Activated naive CD8-positive, alpha-beta T cell treated with anti-CD3 and anti-CD28 coated beads, Interleukin-2, amount 10 ng/mL, durations not matched to agents 7 days and 5 days (primary cell): ENCODE data around the gene CA6. TPM values are rescaled to one million over a fixed set of nuclear protein-coding genes. Genes with fewer than 3 reads are reported as not detected.
"Not testable (repeated sequence)": the region's sequence is repeated elsewhere in the genome, so short reads cannot be mapped to it uniquely, and the experiment has no call there.

Source experiments
- ATAC-seq: fragments of 150-1000 bp; cut with Tn5 transposase; one replicate; pipeline ENCODE4 v1.10.0; 2021; ENCODE audit warnings: low read depth, moderate library complexity
- POLR2A ChIA-PET: fragments of 350-600 bp; sonication (Branson Sonifier 250); formaldehyde crosslinking; loops from one replicate; lab custom pipeline; 2021; ENCODE audit warnings: antibody characterized with exemption; lab: Charles Lee
- DNase-seq: peaks from one replicate; pipeline ENCODE4 v3.0.0; 2021
- H3K27ac Mint-ChIP-seq: one replicate; pipeline ENCODE4 v1.8.0; 2022; ENCODE audit warnings: mild to moderate bottlenecking, mixed read lengths
- H3K27me3 Mint-ChIP-seq: one replicate; pipeline ENCODE4 v1.8.0; 2022; ENCODE audit warnings: mild to moderate bottlenecking, moderate library complexity, mixed read lengths
- H3K36me3 Mint-ChIP-seq: one replicate; pipeline ENCODE4 v1.8.0; 2021; ENCODE audit warnings: mild to moderate bottlenecking, mixed read lengths
- H3K4me1 Mint-ChIP-seq: one replicate; pipeline ENCODE4 v1.8.0; 2021; ENCODE audit warnings: mixed read lengths
- H3K4me3 Mint-ChIP-seq: one replicate; pipeline ENCODE4 v1.8.0; 2022; ENCODE audit warnings: mild to moderate bottlenecking, moderate library complexity, mixed read lengths
- H3K9me3 Mint-ChIP-seq: one replicate; pipeline ENCODE4 v1.8.0; 2021; ENCODE audit warnings: mixed read lengths
- total RNA-seq, 2 experiments: library from RNA; stranded (reverse); gene quantifications; one replicate each; pipeline ENCODE4 v1.2.3, GENCODE V29; 2021

The CA6 gene
- total RNA-seq, 2 experiments from 2014 or later, result 37.3 to 41.8 TPM

- Mint-ChIP-seq H3K9me3 (peaks cover 2% of the 10 kb centered on the region), H3K36me3 (peaks cover 48% of the 10 kb centered on the region), H3K27ac (peak overlapping the region; percentile 79), H3K27me3 (no peaks in the 10 kb centered on the region), H3K4me3 (no peak overlapping the region), H3K4me1 (peaks cover 47% of the 10 kb centered on the region)
- POLR2A ChIA-PET, result interaction anchor here (0.7 to 6.4 kb wide), 6 partner anchors 10 to 94 kb away, joined by 3 to 27 read pairs (median 8); partner anchors contain the start of gene ENO1
- ATAC-seq, result no peak
- DNase-seq, result no peak
These were observed 34.8 kb upstream of the CA6 start for GRCh38 chr1:8910914-8911313.

GRCh38 chr1:8911416-8912309, 34.0 kb upstream of the CA6 start:
- Mint-ChIP-seq H3K4me3 (peak overlapping the region; percentile 10), H3K4me1 (peaks cover 52% of the 10 kb centered on the region)
- POLR2A ChIA-PET, result interaction anchor here (0.7 to 6.4 kb wide), 4 partner anchors 11 to 93 kb away, joined by 3 to 27 read pairs (median 8); no protein-coding TSS in a partner anchor

DNA sequence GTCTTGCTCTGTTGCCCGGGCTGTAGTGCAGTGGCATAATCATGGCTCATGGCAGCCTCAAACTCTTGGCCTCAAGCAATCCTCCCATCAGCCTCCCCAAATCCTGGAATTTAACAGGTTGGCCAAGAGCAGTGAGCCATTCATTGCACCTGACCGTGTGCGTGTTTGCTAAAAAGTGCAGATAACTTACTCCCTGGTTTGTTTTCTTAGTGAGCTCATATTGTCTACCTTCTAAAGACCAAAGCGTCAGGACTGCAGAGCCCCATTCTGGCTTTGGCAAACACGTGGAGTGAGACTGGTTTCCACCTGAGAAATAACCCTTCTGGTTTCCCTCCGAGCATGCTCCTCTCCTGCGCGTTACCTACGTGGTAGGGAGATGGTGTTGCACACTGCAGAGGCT, 32.2 kb upstream of the CA6 start:
- Mint-ChIP-seq H3K36me3 (peaks cover 50% of the 10 kb centered on the region), H3K27ac (peak overlapping the region; percentile 51), H3K4me1 (peaks cover 47% of the 10 kb centered on the region), H3K9me3 (peaks cover 2% of the 10 kb centered on the region), H3K4me3 (no peak overlapping the region), H3K27me3 (no peaks in the 10 kb centered on the region)
- ATAC-seq (no peak), DNase-seq (no peak)
- POLR2A ChIA-PET, result interaction anchor here (0.7 to 2.7 kb wide), 7 partner anchors 12 to 212 kb away, joined by 3 to 9 read pairs (median 4); no protein-coding TSS in a partner anchor

More at GRCh38 chr1:8911416-8912309, 34.0 kb upstream of the CA6 start:
- H3K9me3 Mint-ChIP-seq, result peaks cover 2% of the 10 kb centered on the region
- H3K36me3 Mint-ChIP-seq, result peaks cover 52% of the 10 kb centered on the region
- no peak for DNase-seq
- H3K27me3 Mint-ChIP-seq, result no peaks in the 10 kb centered on the region
- peak overlapping the region; percentile 79 for H3K27ac Mint-ChIP-seq
- no peak for ATAC-seq

DNA sequence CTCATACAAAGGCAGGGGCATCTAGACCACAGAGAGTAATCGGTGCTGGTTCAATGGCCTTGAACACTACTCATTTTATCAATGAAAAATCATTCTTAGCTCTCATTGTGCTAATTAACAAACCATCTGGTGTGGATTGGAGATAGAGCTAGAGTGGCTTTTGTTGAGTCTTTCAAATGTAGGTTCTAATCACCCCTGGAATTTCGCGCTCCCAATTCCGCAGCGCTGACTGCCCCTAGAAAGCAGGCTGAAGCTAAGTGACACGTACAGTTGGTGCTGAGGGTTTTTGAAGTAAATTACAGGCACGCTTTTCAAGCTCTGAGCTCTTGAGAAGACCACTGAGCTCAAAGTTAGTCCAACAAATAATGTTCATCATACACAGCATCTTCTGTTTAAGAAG, 31.2 kb upstream of the CA6 start:
- H3K27ac Mint-ChIP-seq, result no peak overlapping the region
- peaks cover 52% of the 10 kb centered on the region for H3K36me3 Mint-ChIP-seq
- H3K4me3 Mint-ChIP-seq, result no peak overlapping the region
- peaks cover 2% of the 10 kb centered on the region for H3K9me3 Mint-ChIP-seq
- POLR2A ChIA-PET, result interaction anchor here (0.9 to 17.0 kb wide), 9 partner anchors 11 to 91 kb away, joined by 3 to 907 read pairs (median 4); partner anchors contain the start of gene ENO1
- peaks cover 52% of the 10 kb centered on the region for H3K4me1 Mint-ChIP-seq
- DNase-seq (no peak), ATAC-seq (no peak)
- no peaks in the 10 kb centered on the region for H3K27me3 Mint-ChIP-seq

- Mint-ChIP-seq H3K36me3 (peaks cover 58% of the 10 kb centered on the region), H3K9me3 (no peaks in the 10 kb centered on the region), H3K4me3 (peak overlapping the region; percentile 52), H3K27ac (peak overlapping the region; percentile 27), H3K4me1 (peaks cover 51% of the 10 kb centered on the region), H3K27me3 (no peaks in the 10 kb centered on the region)
- ATAC-seq (no peak), DNase-seq (no peak)
- POLR2A ChIA-PET, result interaction anchor here (1.6 to 17.0 kb wide), 4 partner anchors 37 to 74 kb away, joined by 7 to 907 read pairs (median 10); partner anchors contain the start of gene ENO1
These were observed 30.2 kb upstream of the CA6 start for GRCh38 chr1:8915446-8915845.

DNA sequence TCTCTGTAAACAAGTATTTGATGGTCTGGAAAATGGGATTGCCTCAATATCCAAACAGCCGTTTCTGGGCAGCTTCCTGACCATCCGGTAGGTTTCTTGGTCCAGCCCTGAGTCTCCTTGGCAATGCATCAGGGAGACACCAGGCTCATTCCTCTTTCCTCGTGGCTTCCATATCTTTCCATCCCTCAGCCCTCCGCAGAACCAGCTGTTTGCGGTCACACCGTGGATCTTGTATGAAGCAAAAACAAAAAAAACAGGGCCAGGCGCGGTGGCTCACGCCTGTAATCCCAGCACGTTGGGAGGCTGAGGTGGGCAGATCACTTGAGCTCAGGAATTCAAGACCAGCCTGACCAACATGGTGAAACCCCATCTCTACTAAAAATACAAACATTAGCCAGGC, 28.1 kb upstream of the CA6 start:
- Mint-ChIP-seq H3K4me1 (peaks cover 56% of the 10 kb centered on the region), H3K36me3 (peaks cover 46% of the 10 kb centered on the region), H3K27ac (peak overlapping the region; percentile 84), H3K4me3 (peak overlapping the region; percentile 83)
- DNase-seq, H3K27me3 Mint-ChIP-seq, H3K9me3 Mint-ChIP-seq, ATAC-seq: not testable (repeated sequence)
- POLR2A ChIA-PET, result interaction anchor here (0.7 to 18.5 kb wide), 11 partner anchors 9 to 622 kb away, joined by 3 to 907 read pairs (median 19); partner anchors contain the start of genes CA6, ENO1 and SLC25A33

- POLR2A ChIA-PET, result interaction anchor here (1.0 to 18.5 kb wide), 8 partner anchors 20 to 64 kb away, joined by 3 to 907 read pairs (median 88); partner anchors contain the start of genes CA6 and ENO1
- H3K27me3 Mint-ChIP-seq, result no peaks in the 10 kb centered on the region
- H3K9me3 Mint-ChIP-seq, result peaks cover 5% of the 10 kb centered on the region
- ATAC-seq, result no peak
- H3K27ac Mint-ChIP-seq, result no peak overlapping the region
- H3K36me3 Mint-ChIP-seq, result peaks cover 13% of the 10 kb centered on the region
- DNase-seq, result peak; percentile 63
- peaks cover 29% of the 10 kb centered on the region for H3K4me1 Mint-ChIP-seq
- H3K4me3 Mint-ChIP-seq, result no peak overlapping the region
These were observed 22.7 kb upstream of the CA6 start for GRCh38 chr1:8922962-8923361.

GRCh38 chr1:8925406-8925805, 20.3 kb upstream of the CA6 start:
- Mint-ChIP-seq H3K36me3 (peaks cover 6% of the 10 kb centered on the region), H3K9me3 (peaks cover 5% of the 10 kb centered on the region), H3K4me3 (no peak overlapping the region), H3K4me1 (peaks cover 28% of the 10 kb centered on the region), H3K27ac (no peak overlapping the region), H3K27me3 (no peaks in the 10 kb centered on the region)
- ATAC-seq, result no peak
- no peak for DNase-seq
- POLR2A ChIA-PET, result interaction anchor here (0.9 to 18.5 kb wide), 13 partner anchors 8 to 108 kb away, joined by 3 to 907 read pairs (median 6); partner anchors contain the start of genes CA6, ENO1 and RERE

DNA sequence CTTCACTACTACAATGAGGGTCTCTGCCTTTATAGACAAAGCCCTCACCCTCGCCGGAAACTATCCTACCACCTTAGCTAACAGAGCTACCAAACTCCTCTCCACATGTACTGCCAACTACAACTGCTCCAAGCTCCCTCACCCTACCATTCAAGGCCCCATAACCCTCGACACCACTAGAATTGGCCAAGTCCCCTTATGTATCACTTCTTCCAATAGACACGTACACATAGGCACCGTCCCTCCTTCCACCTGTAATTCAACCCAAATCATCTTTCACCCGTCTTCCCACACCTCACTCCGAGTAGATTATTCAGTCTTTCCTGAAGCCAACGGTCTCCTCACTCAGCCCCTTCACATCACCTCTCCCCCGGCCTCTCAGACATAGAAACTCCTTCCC, 19.7 kb upstream of the CA6 start:
- POLR2A ChIA-PET, result interaction anchor here (0.5 to 18.5 kb wide), 15 partner anchors 8 to 108 kb away, joined by 3 to 907 read pairs (median 6); partner anchors contain the start of genes CA6, ENO1 and RERE
- Mint-ChIP-seq H3K27me3 (no peaks in the 10 kb centered on the region), H3K4me3 (no peak overlapping the region), H3K36me3 (peaks cover 8% of the 10 kb centered on the region), H3K27ac (no peak overlapping the region), H3K4me1 (peaks cover 24% of the 10 kb centered on the region), H3K9me3 (peaks cover 5% of the 10 kb centered on the region)
- DNase-seq, result no peak
- peak; percentile 5 for ATAC-seq

DNA sequence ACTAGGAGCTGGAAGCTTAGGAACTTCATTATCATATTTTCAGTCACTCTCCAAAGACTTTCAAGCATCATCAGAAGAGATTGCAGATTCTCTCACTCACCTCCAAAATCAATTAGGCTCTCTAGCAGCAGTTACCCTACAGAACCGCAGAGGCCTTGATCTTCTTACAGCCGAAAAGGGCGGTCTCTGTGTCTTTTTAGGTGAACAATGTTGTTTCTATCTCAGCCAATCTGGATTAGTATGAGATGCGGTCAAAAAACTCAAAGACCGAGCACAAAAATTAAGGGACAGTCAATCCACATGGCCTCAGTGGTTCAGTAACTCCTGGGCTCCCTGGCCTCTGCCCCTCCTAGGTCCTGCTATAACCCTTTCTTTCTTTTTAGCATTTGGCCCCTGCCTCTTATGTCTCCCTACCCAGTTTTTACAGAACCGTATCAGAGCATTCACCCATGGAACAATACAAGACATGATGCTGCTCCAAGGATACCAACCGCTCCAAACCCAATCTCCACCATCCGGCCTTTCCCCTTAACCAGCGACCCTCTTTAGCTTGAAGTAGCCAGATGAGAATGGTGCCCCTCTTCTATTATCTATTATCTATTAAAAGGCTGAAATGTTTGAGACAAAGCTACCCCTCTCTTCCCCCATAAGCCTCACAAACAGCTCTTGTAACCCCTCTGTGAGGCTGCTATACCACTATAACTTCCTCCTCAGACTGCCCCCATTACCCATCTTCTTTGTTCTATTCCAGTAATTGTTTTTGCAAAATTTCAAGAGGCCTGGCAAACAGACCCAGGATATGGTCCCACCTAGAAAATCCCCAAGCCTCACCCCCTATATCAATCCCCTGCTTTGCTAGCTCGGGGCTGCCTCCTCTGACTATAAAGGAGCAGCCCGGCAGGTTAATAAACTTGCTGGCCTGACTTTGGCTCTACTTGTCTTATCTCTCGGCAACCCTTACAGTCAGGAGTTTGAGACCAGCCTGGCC, 18.7 kb upstream of the CA6 start:
- POLR2A ChIA-PET, result interaction anchor here (0.6 to 18.5 kb wide), 18 partner anchors 9 to 358 kb away, joined by 3 to 907 read pairs (median 5); partner anchors contain the start of genes CA6, ENO1 and RERE
- ATAC-seq (peak; percentile 43), DNase-seq (peak; percentile 59)
- Mint-ChIP-seq H3K4me3 (no peak overlapping the region), H3K4me1 (peaks cover 20% of the 10 kb centered on the region), H3K36me3 (peaks cover 13% of the 10 kb centered on the region), H3K9me3 (peaks cover 2% of the 10 kb centered on the region), H3K27ac (no peak overlapping the region), H3K27me3 (no peaks in the 10 kb centered on the region)

DNA sequence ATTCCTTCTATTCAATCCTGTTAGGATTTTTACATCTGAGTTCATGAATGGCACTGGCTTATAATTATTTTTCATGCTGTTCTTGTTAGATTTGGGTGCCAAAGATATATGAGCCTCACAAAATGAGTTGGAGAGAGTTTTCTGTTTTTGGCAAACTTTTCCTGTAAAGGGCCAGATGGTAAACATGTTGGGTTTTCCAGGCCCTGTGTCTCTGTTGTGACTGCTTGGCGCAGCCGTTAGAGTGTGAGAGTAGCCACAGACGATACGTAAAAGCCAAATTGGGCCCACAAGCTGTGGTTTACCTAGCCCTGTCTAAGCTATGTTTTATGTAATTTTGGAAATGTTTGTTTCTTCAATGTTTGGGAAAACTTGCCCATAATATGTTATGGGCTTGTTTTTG, 15.6 kb upstream of the CA6 start:
- ATAC-seq (no peak), DNase-seq (no peak)
- Mint-ChIP-seq H3K36me3 (peaks cover 35% of the 10 kb centered on the region), H3K27me3 (no peaks in the 10 kb centered on the region), H3K27ac (peak overlapping the region; percentile 73), H3K4me1 (peaks cover 25% of the 10 kb centered on the region), H3K4me3 (peak overlapping the region; percentile 20), H3K9me3 (peaks cover 4% of the 10 kb centered on the region)
- POLR2A ChIA-PET, result interaction anchor here (1.1 to 18.5 kb wide), 8 partner anchors 9 to 53 kb away, joined by 3 to 907 read pairs (median 10); partner anchors contain the start of genes CA6 and ENO1

DNA sequence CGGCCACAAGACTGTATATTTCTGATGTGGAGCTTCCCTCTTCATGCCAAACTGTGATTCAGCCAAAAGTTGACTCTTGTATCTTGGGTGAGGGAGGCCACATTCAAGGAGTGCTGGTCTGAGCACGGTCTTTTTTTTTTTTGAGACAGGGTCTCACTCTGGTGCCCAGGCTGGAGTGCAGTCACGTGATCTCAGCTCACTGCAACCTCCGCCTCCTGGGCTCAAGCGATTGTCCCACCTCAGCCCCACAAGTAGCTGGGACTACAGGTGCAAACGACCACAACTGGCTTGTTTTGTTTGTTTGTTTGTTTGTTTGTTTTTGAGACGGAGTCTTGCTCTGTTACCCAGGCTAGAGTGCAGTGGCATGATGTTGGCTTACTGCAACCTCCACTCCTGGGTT, 8.6 kb upstream of the CA6 start:
- not testable (repeated sequence) for H3K27me3 Mint-ChIP-seq, ATAC-seq, H3K4me3 Mint-ChIP-seq, H3K9me3 Mint-ChIP-seq
- peaks cover 52% of the 10 kb centered on the region for H3K4me1 Mint-ChIP-seq
- H3K36me3 Mint-ChIP-seq, result peaks cover 50% of the 10 kb centered on the region
- peak overlapping the region; percentile 93 for H3K27ac Mint-ChIP-seq
- peak; percentile 19 for DNase-seq
- POLR2A ChIA-PET, result interaction anchor here (1.0 to 18.0 kb wide), 5 partner anchors 9 to 58 kb away, joined by 3 to 754 read pairs (median 95); partner anchors contain the start of genes CA6 and ENO1
